ENCODE data around the gene GALNT15.

GALNT15 gene

DNA sequence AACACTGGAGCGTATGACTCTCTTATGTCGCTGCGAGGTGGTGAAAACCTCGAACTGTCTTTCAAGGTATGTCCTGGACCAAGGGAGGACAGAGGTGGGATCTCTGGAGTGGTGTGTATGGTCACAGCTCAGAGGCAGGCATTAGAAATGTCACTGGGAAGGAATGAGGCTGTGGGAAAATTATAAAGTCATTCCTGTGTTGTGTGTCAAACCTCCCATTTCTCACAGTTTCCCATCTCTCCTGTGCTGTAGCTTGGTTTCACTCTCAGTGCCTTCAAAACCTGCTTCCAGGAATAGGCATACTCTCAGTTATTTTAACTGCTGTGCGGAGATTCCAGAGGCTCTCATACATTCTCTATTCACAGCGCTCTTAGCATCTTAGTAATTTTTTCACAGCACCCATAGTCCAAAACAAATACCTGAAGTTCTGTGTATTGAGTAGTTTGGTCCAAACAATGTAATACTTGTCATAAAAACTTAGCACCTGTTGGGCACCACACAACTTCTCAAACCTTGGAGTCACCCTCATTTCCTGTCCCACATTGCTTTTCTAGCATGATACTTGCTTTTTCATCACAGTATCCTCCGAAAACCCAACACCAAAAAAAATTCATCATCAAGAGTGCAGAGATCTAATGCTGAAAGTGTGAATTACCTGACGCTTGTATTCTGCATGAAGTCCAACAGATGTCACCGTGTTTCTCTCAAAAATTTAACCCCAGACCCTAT lies 36.9 kb downstream of the GALNT15 start:
- TF ChIP-seq, protein P1, sequence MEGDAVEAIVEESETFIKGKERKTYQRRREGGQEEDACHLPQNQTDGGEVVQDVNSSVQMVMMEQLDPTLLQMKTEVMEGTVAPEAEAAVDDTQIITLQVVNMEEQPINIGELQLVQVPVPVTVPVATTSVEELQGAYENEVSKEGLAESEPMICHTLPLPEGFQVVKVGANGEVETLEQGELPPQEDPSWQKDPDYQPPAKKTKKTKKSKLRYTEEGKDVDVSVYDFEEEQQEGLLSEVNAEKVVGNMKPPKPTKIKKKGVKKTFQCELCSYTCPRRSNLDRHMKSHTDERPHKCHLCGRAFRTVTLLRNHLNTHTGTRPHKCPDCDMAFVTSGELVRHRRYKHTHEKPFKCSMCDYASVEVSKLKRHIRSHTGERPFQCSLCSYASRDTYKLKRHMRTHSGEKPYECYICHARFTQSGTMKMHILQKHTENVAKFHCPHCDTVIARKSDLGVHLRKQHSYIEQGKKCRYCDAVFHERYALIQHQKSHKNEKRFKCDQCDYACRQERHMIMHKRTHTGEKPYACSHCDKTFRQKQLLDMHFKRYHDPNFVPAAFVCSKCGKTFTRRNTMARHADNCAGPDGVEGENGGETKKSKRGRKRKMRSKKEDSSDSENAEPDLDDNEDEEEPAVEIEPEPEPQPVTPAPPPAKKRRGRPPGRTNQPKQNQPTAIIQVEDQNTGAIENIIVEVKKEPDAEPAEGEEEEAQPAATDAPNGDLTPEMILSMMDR (IDR thresholded peaks at IDR 0.05), result no peak
- no peak for TF ChIP-seq ZFX (IDR thresholded peaks at IDR 0.05; ENCODE audit: borderline replicate concordance)
- no peak overlapping the region for H3K27ac ChIP-seq

DNA sequence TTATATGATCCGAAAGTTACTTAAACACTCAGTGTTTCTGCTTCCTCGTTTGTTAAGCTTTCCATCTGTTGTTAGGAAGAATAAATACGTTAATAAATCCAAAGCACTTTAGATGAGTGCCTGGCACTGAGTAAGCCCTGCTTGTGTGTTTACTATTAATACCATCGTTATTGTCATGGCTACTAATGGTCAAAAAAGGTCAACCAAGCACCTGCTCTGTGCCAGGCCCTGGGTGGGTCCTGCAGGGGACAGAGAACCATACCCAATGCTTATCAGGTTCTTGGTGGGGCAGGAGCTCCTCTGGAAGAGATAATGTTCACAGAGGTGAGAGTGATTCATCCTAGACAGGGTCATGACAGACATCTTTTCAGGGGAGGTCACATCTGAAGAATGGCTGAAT lies 39.9 kb downstream of the GALNT15 start:
- TF ChIP-seq, protein P1 (IDR thresholded peaks at IDR 0.05), result no peak
- no peak for TF ChIP-seq ZFX (IDR thresholded peaks at IDR 0.05; ENCODE audit: borderline replicate concordance)
- no peak overlapping the region for H3K27ac ChIP-seq

DNA sequence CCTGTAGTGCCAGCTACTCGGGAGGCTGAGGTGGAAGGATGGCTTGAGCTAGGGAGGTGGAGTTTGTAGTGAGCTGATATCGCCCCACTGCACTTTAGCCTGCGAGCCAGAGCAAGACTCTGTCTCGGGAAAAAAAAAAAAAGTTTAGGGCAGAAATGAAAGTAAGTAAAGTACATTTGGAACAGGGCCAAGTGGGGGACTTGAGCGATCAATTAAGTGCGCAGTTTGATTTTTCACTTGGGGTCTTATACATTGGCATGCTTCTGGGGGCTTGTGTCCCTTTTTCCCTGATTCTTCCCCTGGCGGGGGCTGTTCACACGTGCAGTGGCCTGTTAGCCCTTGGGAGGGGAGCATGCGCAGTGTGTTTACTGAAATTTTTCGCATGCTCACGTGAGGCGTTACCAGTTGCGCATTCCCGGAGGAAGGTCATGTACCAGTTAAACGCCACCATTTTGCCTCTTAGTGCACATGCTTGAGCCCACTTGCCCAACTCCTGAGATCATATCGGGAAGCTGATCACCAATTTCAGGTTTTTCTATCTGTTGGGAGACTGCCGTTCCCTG lies 42.0 kb downstream of the GALNT15 start:
- TF ChIP-seq, protein P1 (IDR thresholded peaks at IDR 0.05), result no peak
- TF ChIP-seq ZFX (IDR thresholded peaks at IDR 0.05; ENCODE audit: borderline replicate concordance), result no peak
- H3K27ac ChIP-seq, result no peak overlapping the region

DNA sequence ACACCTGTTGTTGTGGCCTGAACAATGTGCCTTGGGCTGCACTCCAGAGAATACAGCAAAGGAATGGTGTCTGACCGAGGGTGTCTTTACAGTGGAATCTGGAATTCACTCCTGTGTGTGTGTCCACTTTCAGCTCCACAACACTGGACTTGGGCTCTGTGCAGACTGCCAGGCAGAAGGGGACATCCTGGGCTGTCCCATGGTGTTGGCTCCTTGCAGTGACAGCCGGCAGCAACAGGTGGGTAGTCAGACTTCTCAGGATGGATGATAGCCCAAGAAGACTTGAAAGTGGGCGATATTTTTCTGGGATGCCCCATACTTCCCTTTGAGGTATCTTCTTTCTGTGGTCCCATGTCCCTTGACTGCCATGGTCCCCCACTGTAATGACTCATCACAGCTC lies 45.3 kb downstream of the GALNT15 start:
- no peak overlapping the region for H3K27ac ChIP-seq
- TF ChIP-seq ZFX (IDR thresholded peaks at IDR 0.05; ENCODE audit: borderline replicate concordance), result no peak
- TF ChIP-seq, protein P1 (IDR thresholded peaks at IDR 0.05), result no peak

DNA sequence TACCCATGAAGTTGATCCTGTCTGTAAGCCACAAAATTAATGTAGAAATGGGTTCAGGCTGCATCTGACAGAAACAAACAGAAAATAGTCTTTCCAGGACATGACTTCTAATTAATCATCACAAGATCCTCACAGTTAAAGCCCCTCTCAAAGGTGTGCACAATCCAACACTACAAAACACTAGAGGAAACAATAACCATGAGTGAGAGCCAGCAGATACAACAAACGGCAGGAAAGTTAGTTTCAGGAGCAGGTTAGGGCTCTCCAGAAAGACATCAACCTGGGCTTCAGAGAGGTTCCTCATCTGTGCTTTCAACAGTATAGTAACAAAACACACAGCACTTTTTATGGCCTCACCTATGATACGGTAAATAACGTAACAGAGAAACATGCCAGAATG lies 47.5 kb downstream of the GALNT15 start:
- TF ChIP-seq, protein P1 (IDR thresholded peaks at IDR 0.05), result no peak
- no peak for TF ChIP-seq ZFX (IDR thresholded peaks at IDR 0.05; ENCODE audit: borderline replicate concordance)
- H3K27ac ChIP-seq, result no peak overlapping the region

DNA sequence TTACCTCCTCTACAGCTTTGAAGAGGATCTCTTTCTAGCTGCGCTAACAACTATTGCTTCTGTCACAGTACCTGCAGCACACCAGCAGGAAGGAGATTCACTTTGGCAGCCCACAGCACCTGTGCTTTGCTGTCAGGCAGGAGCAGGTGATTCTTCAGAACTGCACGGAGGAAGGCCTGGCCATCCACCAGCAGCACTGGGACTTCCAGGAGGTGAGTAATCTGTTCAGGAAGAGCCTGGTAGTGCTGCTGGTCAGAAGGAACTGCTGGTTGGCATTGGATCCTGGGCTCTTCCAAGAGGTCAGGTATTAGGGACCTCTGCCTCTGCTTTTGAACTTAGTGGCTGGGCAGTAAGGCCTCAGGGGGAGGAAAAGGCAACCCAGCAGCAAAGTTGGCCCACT lies 48.1 kb downstream of the GALNT15 start:
- H3K27ac ChIP-seq, result no peak overlapping the region
- TF ChIP-seq, protein P1 (IDR thresholded peaks at IDR 0.05), result no peak
- TF ChIP-seq ZFX (IDR thresholded peaks at IDR 0.05; ENCODE audit: borderline replicate concordance), result no peak

DNA sequence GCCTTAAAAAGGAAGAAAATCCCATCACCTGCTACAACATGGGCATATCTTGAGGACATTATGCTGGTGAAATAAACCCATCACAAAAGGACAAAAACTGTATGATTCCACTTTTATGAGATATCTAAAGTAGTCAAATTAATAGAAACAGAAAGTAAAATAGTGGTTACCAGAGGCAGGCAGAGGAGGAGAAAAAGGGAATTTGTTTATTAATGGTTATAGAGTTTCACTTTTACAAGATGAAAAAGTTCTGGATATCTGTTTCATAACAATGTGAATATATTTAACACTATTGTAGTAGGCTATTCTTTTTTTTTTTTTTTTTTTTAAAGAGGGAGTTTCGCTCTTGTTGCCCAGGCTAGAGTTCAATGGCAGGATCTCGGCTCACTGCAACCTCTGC lies 49.8 kb downstream of the GALNT15 start:
- TF ChIP-seq, protein P1 (IDR thresholded peaks at IDR 0.05), result no peak
- no peak for TF ChIP-seq ZFX (IDR thresholded peaks at IDR 0.05; ENCODE audit: borderline replicate concordance)
- H3K27ac ChIP-seq, result no peak overlapping the region

Measured in 22Rv1 (cell line).